ENCODE measurements around the gene FAM200A.

Gene FAM200A

GRCh38 chr7:99499721-99500636 lies 51.9 kb downstream of the FAM200A start, which contains the start of gene ZNF394:
Gene ZNF394 (minus strand): TSS chr7:99500281. CDS start chr7:99500093, 188 bp downstream.
- DNase-seq, result peak; percentile 55

DNA sequence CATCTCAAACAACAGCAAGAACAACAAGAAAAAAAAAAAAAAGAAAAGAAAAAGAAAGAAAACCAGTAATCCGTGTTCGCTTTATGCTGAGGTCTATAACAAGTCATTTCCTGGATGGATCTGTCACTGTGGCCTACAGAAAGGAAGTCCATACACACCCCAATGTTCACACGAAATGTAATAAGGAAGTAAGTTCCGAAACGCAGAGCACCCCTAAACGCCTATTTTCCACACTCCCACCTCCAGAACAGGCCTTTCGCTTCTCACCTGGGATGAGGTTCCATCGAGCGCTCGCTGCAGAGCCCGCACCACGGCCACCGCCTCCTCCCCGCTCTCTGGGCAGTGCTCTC lies 52.6 kb downstream of the FAM200A start:
- DNase-seq, result no peak

- no peak for DNase-seq
Observed at GRCh38 chr7:99498546-99498944, 53.4 kb downstream of the FAM200A start.

GRCh38 chr7:99497766-99498545 lies 54.0 kb downstream of the FAM200A start:
- DNase-seq, result no peak
